HG03457 (cell line): ENCODE results near the gene RPL4.
A peak's percentile ranks its signal among the peaks of the same experiment; 100 is the strongest.
"Not testable (repeated sequence)": the region's sequence is repeated elsewhere in the genome, so short reads cannot be mapped to it uniquely, and the experiment has no call there.

Source experiments
- ATAC-seq: cut with Tn5 transposase; IDR thresholded peaks from one replicate; pipeline ENCODE4 v1.9.1; 2021; ENCODE audit warnings: moderate number of reproducible peaks; ENCODE audit not compliant: unreplicated experiment

The RPL4 gene

GRCh38 chr15:66494262-66494661 is 10.4 kb downstream of the RPL4 start:
- ATAC-seq, result no peak

GRCh38 chr15:66491846-66492245 is 12.8 kb downstream of the RPL4 start:
- ATAC-seq, result no peak

GRCh38 chr15:66489179-66489791 is 15.4 kb downstream of the RPL4 start:
- ATAC-seq, result no peak

- ATAC-seq, result no peak
These were observed 16.1 kb downstream of the RPL4 start for GRCh38 chr15:66488525-66488924.

- ATAC-seq, result no peak
These were observed 17.8 kb downstream of the RPL4 start for GRCh38 chr15:66486887-66487286.

GRCh38 chr15:66484539-66485112 is 20.0 kb downstream of the RPL4 start:
- no peak for ATAC-seq

GRCh38 chr15:66483131-66483566 is 21.5 kb downstream of the RPL4 start:
- no peak for ATAC-seq

- ATAC-seq, result no peak
These were observed 22.1 kb downstream of the RPL4 start for GRCh38 chr15:66482539-66482938.

GRCh38 chr15:66481107-66481856 is 23.4 kb downstream of the RPL4 start:
- ATAC-seq, result no peak

GRCh38 chr15:66480267-66480666 is 24.4 kb downstream of the RPL4 start:
- no peak for ATAC-seq

GRCh38 chr15:66477011-66477410 is 27.6 kb downstream of the RPL4 start:
- no peak for ATAC-seq

GRCh38 chr15:66476535-66476934 is 28.1 kb downstream of the RPL4 start:
- no peak for ATAC-seq

GRCh38 chr15:66474963-66475362 is 29.7 kb downstream of the RPL4 start:
- ATAC-seq, result no peak

- ATAC-seq, result no peak
These were observed 30.5 kb downstream of the RPL4 start for GRCh38 chr15:66474135-66474534.

GRCh38 chr15:66472176-66472999 is 32.3 kb downstream of the RPL4 start:
- ATAC-seq, result peak; percentile 71

- not testable (repeated sequence) for ATAC-seq
These were observed 33.8 kb downstream of the RPL4 start for GRCh38 chr15:66470825-66471224.

- ATAC-seq, result not testable (repeated sequence)
These were observed 37.3 kb downstream of the RPL4 start for GRCh38 chr15:66467162-66468040.

GRCh38 chr15:66465294-66465693 is 39.4 kb downstream of the RPL4 start:
- not testable (repeated sequence) for ATAC-seq

- ATAC-seq, result no peak
These were observed 42.0 kb downstream of the RPL4 start for GRCh38 chr15:66462627-66463026.

GRCh38 chr15:66461917-66462316 is 42.7 kb downstream of the RPL4 start:
- ATAC-seq, result no peak
